Stimulated activated memory B cell treated with anti-CD40 and anti-IgM and Interleukin-4, amounts not matched to agents 10 μg/mL and 1 μg/mL and 100 μg/mL, for 72 hours (primary cell): ENCODE measurements around the gene C1QTNF4.

Experiments used
- ATAC-seq: fragments of 150-1000 bp; cut with Tn5 transposase; 2 replicates; pipeline ENCODE4 v1.10.0; 2021
- H3K27ac Mint-ChIP-seq: one replicate; pipeline ENCODE4 v1.8.0; 2022; ENCODE audit warnings: mild to moderate bottlenecking, mixed read lengths
- H3K27me3 Mint-ChIP-seq: one replicate; pipeline ENCODE4 v1.8.0; 2022; ENCODE audit warnings: mixed read lengths
- H3K36me3 Mint-ChIP-seq: one replicate; pipeline ENCODE4 v1.8.0; 2022; ENCODE audit warnings: mixed read lengths
- H3K4me1 Mint-ChIP-seq: one replicate; pipeline ENCODE4 v1.8.0; 2022; ENCODE audit warnings: mixed read lengths
- H3K4me3 Mint-ChIP-seq: one replicate; pipeline ENCODE4 v1.8.0; 2022; ENCODE audit warnings: mild to moderate bottlenecking, moderate library complexity, mixed read lengths
- H3K9me3 Mint-ChIP-seq: one replicate; pipeline ENCODE4 v1.8.0; 2022; ENCODE audit warnings: mixed read lengths

The C1QTNF4 gene

GRCh38 chr11:47607380-47607779 is 13.2 kb upstream of the C1QTNF4 start:
- H3K27me3 Mint-ChIP-seq = no peaks in the 10 kb centered on the region
- H3K27ac Mint-ChIP-seq = no peak overlapping the region
- H3K9me3 Mint-ChIP-seq = no peaks in the 10 kb centered on the region
- ATAC-seq = no peak
- H3K4me1 Mint-ChIP-seq = peaks cover 15% of the 10 kb centered on the region
- H3K4me3 Mint-ChIP-seq = no peak overlapping the region
- H3K36me3 Mint-ChIP-seq = peaks cover 23% of the 10 kb centered on the region

GRCh38 chr11:47606731-47607130 is 12.5 kb upstream of the C1QTNF4 start:
- Mint-ChIP-seq H3K36me3 (peaks cover 23% of the 10 kb centered on the region), H3K27ac (no peak overlapping the region), H3K9me3 (no peaks in the 10 kb centered on the region), H3K4me1 (peaks cover 12% of the 10 kb centered on the region), H3K27me3 (no peaks in the 10 kb centered on the region), H3K4me3 (no peak overlapping the region)
- ATAC-seq = no peak

- peaks cover 23% of the 10 kb centered on the region for H3K36me3 Mint-ChIP-seq
- H3K4me1 Mint-ChIP-seq = peaks cover 4% of the 10 kb centered on the region
- ATAC-seq = no peak
- no peaks in the 10 kb centered on the region for H3K9me3 Mint-ChIP-seq
- no peak overlapping the region for H3K4me3 Mint-ChIP-seq
- no peak overlapping the region for H3K27ac Mint-ChIP-seq
- no peaks in the 10 kb centered on the region for H3K27me3 Mint-ChIP-seq
Measured at GRCh38 chr11:47605921-47606320, 11.7 kb upstream of the C1QTNF4 start.

GRCh38 chr11:47603295-47603694 is 9.1 kb upstream of the C1QTNF4 start:
- H3K36me3 Mint-ChIP-seq = peaks cover 27% of the 10 kb centered on the region

GRCh38 chr11:47599902-47600301 is 5.7 kb upstream of the C1QTNF4 start:
- no peaks in the 10 kb centered on the region for H3K4me1 Mint-ChIP-seq
- H3K27me3 Mint-ChIP-seq = peaks cover 14% of the 10 kb centered on the region
- no peak overlapping the region for H3K4me3 Mint-ChIP-seq
- no peak overlapping the region for H3K27ac Mint-ChIP-seq
- no peaks in the 10 kb centered on the region for H3K9me3 Mint-ChIP-seq
- peaks cover 7% of the 10 kb centered on the region for H3K36me3 Mint-ChIP-seq
- ATAC-seq = no peak

More at GRCh38 chr11:47603295-47603694, 9.1 kb upstream of the C1QTNF4 start:
- no peak for ATAC-seq
- Mint-ChIP-seq H3K27me3 (no peaks in the 10 kb centered on the region), H3K4me1 (no peaks in the 10 kb centered on the region), H3K27ac (no peak overlapping the region), H3K9me3 (no peaks in the 10 kb centered on the region), H3K4me3 (no peak overlapping the region)

- Mint-ChIP-seq H3K4me3 (no peak overlapping the region), H3K27ac (no peak overlapping the region), H3K27me3 (peaks cover 35% of the 10 kb centered on the region), H3K9me3 (no peaks in the 10 kb centered on the region), H3K36me3 (peaks cover 6% of the 10 kb centered on the region), H3K4me1 (peaks cover 11% of the 10 kb centered on the region)
- no peak for ATAC-seq
Measured at GRCh38 chr11:47595967-47596366, 1.8 kb upstream of the C1QTNF4 start.

GRCh38 chr11:47595029-47595428 is 818 bp upstream of the C1QTNF4 start:
- Mint-ChIP-seq H3K9me3 (no peaks in the 10 kb centered on the region), H3K4me3 (no peak overlapping the region), H3K27me3 (peaks cover 35% of the 10 kb centered on the region), H3K36me3 (peaks cover 6% of the 10 kb centered on the region), H3K27ac (no peak overlapping the region), H3K4me1 (peaks cover 11% of the 10 kb centered on the region)
- ATAC-seq = no peak

- Mint-ChIP-seq H3K36me3 (no peaks in the 10 kb centered on the region), H3K4me1 (peaks cover 11% of the 10 kb centered on the region), H3K27ac (no peak overlapping the region), H3K9me3 (no peaks in the 10 kb centered on the region), H3K27me3 (peaks cover 35% of the 10 kb centered on the region), H3K4me3 (no peak overlapping the region)
- ATAC-seq = no peak
Measured at GRCh38 chr11:47593492-47593933, 698 bp downstream of the C1QTNF4 start.

GRCh38 chr11:47592970-47593369 is 1.2 kb downstream of the C1QTNF4 start:
- H3K4me3 Mint-ChIP-seq = no peak overlapping the region

GRCh38 chr11:47592251-47592650 is 2.0 kb downstream of the C1QTNF4 start:
- Mint-ChIP-seq H3K4me3 (no peak overlapping the region), H3K36me3 (no peaks in the 10 kb centered on the region), H3K27me3 (peaks cover 35% of the 10 kb centered on the region), H3K27ac (no peak overlapping the region), H3K4me1 (peaks cover 11% of the 10 kb centered on the region), H3K9me3 (no peaks in the 10 kb centered on the region)
- ATAC-seq = no peak

More at GRCh38 chr11:47592970-47593369, 1.2 kb downstream of the C1QTNF4 start:
- no peak overlapping the region for H3K27ac Mint-ChIP-seq
- H3K36me3 Mint-ChIP-seq = no peaks in the 10 kb centered on the region
- H3K9me3 Mint-ChIP-seq = no peaks in the 10 kb centered on the region
- peaks cover 11% of the 10 kb centered on the region for H3K4me1 Mint-ChIP-seq
- no peak for ATAC-seq
- peaks cover 35% of the 10 kb centered on the region for H3K27me3 Mint-ChIP-seq

GRCh38 chr11:47591764-47592163 is 2.4 kb downstream of the C1QTNF4 start:
- Mint-ChIP-seq H3K27me3 (peaks cover 35% of the 10 kb centered on the region), H3K4me1 (peaks cover 11% of the 10 kb centered on the region), H3K36me3 (no peaks in the 10 kb centered on the region), H3K4me3 (no peak overlapping the region), H3K27ac (no peak overlapping the region), H3K9me3 (no peaks in the 10 kb centered on the region)
- ATAC-seq = no peak

- ATAC-seq = no peak
- Mint-ChIP-seq H3K4me1 (peaks cover 11% of the 10 kb centered on the region), H3K4me3 (no peak overlapping the region), H3K27me3 (peaks cover 25% of the 10 kb centered on the region), H3K36me3 (peaks cover 5% of the 10 kb centered on the region), H3K27ac (no peak overlapping the region), H3K9me3 (no peaks in the 10 kb centered on the region)
Measured at GRCh38 chr11:47589977-47590861, 4.0 kb downstream of the C1QTNF4 start.

GRCh38 chr11:47589584-47589976 is 4.6 kb downstream of the C1QTNF4 start:
- Mint-ChIP-seq H3K9me3 (no peaks in the 10 kb centered on the region), H3K27ac (no peak overlapping the region), H3K36me3 (peaks cover 11% of the 10 kb centered on the region), H3K4me3 (no peak overlapping the region), H3K27me3 (peaks cover 19% of the 10 kb centered on the region), H3K4me1 (peaks cover 11% of the 10 kb centered on the region)
- ATAC-seq = peak; percentile 9

- ATAC-seq = no peak
- peaks cover 16% of the 10 kb centered on the region for H3K36me3 Mint-ChIP-seq
- peaks cover 14% of the 10 kb centered on the region for H3K27me3 Mint-ChIP-seq
- no peak overlapping the region for H3K4me3 Mint-ChIP-seq
- H3K27ac Mint-ChIP-seq = no peak overlapping the region
- H3K4me1 Mint-ChIP-seq = peaks cover 11% of the 10 kb centered on the region
- H3K9me3 Mint-ChIP-seq = no peaks in the 10 kb centered on the region
Measured at GRCh38 chr11:47589118-47589517, 5.1 kb downstream of the C1QTNF4 start.

- Mint-ChIP-seq H3K9me3 (no peaks in the 10 kb centered on the region), H3K4me3 (no peak overlapping the region), H3K27me3 (peaks cover under 1% of the 10 kb centered on the region), H3K27ac (no peak overlapping the region), H3K36me3 (peaks cover 25% of the 10 kb centered on the region), H3K4me1 (no peaks in the 10 kb centered on the region)
- peak; percentile 5 for ATAC-seq
Measured at GRCh38 chr11:47587723-47588326, 6.4 kb downstream of the C1QTNF4 start.
